Endothelial cell of umbilical vein (primary cell): ENCODE measurements around the gene PFN3.

Source experiments
- JUN ChIP-seq: IDR thresholded peaks from 2 replicates; pipeline ENCODE4 v1.6.1; 2011; ENCODE audit warnings: borderline replicate concordance, low read depth; ENCODE audit not compliant: insufficient read length, insufficient read depth
- TF ChIP-seq, protein P1 (sequence below), 2 donors: IDR thresholded peaks; 1 replicate in 1 of 2; 2 replicates in 1 of 2; pipeline ENCODE4 v1.5.1; 2011; ENCODE audit warnings: low read length in 2 of 2, mild to moderate bottlenecking in 2 of 2, moderate library complexity in 2 of 2, control low read depth in 1 of 2, inconsistent platforms in 1 of 2, low read depth in 1 of 2; ENCODE audit not compliant: insufficient read depth in 1 of 2; ENCODE audit errors: extremely low read depth in 1 of 2

DNA sequence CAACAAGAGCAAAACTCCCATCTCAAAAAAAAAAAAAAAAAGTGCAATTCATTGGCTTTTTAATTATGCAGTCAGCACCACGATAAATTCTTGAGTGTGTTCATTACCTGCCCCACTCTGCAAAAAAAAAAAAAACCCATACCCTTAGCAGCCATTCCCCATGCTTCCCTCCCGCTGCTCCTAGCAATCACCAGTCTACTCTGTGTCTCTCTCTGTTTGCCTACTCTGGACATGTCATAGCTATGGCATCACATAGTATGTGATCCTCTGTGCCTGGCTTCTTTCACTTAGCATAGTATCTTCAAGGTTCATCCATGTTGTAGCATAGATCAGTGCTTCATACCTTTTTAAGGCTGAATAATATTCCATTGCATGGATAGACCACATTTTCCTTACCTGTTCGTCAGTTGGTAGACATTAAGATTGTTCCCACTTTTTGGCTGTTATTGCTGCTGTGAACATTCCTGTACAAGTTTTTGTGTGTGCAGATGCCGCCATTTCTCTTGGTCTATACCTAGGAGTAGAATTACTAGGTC is 39.1 kb upstream of the PFN3 start:
- TF ChIP-seq, protein P1, sequence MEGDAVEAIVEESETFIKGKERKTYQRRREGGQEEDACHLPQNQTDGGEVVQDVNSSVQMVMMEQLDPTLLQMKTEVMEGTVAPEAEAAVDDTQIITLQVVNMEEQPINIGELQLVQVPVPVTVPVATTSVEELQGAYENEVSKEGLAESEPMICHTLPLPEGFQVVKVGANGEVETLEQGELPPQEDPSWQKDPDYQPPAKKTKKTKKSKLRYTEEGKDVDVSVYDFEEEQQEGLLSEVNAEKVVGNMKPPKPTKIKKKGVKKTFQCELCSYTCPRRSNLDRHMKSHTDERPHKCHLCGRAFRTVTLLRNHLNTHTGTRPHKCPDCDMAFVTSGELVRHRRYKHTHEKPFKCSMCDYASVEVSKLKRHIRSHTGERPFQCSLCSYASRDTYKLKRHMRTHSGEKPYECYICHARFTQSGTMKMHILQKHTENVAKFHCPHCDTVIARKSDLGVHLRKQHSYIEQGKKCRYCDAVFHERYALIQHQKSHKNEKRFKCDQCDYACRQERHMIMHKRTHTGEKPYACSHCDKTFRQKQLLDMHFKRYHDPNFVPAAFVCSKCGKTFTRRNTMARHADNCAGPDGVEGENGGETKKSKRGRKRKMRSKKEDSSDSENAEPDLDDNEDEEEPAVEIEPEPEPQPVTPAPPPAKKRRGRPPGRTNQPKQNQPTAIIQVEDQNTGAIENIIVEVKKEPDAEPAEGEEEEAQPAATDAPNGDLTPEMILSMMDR (IDR thresholded peaks at IDR 0.05; ENCODE audit: extremely low read depth in 1 of 2, insufficient read depth in 1 of 2, low read depth in 1 of 2, low read length in 2 of 2): no peak
- TF ChIP-seq JUN: no peak
